Inflammatory macrophage (primary cell): ENCODE results near the gene HHAT.

ENCODE experiments used
- DNase-seq, 2 donors: peaks; one replicate each; pipeline ENCODE4 v3.0.0-alpha.2; 2020 to 2022
- total RNA-seq, 18 experiments: gene quantifications; one replicate each; lab custom pipeline; 2026; ENCODE audit warnings: mixed read lengths in 6 of 18, inconsistent platforms in 2 of 18; lab: John Stamatoyannopoulos, UW

Gene HHAT
- 7.4 to 23.9 (median 12.9) reads per million in 18 experiments for total RNA-seq

DNA sequence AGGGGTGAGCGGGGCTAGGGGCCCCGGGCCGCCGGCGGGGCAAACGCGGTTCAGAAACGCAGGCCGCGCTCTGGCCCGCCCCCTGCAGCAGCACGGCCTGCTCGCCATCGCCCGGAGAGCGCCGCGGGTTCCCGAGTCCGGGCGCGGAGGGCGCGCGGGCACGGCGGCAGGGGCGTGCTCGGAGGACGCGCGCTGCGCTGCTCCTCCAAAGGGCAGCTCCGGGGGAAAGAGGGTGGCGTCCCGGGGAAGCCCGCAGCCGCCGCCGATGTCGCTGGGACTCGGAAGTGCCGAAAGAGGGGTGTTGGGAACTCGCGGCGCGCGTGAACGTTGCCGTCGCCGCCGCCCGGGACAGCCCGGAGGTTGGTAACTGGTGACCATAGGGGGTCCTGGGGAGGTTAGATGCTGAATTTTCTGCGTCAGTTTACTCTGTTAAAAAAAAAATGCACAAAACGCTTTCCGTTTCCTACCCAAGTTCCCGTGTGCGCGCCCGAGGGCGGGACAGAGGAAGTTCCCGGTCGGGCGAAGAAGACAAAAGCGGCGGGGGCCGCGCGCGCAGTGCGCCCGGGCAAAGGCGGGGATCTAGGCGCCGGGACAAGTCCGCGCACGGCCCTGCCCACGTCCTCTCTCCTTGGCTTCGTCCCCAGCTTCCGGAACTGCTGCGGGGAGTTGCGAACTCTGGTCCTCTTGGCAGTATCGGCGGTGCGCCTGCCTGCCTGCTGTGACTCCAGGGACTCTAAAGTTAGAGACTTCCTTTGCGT lies at the start of gene HHAT:
Gene HHAT (plus strand): TSS at position 157 of the 758 bp plus-strand sequence. CDS start 20,074 bp downstream, outside the sequence.
- DNase-seq: peak; percentile 94 to 96

DNA sequence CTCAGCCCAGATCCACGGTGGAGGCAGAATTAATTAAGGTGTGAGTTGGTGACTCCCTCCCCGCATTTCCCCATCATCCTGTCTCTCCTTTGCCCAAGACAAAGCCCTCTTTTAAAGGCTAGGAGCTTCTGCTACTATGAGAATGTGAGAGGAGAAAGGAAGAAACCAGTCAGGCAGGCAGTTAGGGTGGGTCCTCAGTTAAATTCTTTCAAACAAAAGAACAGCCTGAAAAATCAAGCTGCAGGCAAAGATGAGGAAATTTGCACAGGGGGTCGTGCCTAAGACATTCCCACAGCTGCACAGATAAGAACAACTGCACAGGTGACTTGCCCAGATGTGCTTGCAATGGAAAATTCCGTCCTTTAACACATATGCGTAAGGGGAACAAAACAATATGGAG lies 48.5 kb upstream of the HHAT start:
- DNase-seq: no peak

DNA sequence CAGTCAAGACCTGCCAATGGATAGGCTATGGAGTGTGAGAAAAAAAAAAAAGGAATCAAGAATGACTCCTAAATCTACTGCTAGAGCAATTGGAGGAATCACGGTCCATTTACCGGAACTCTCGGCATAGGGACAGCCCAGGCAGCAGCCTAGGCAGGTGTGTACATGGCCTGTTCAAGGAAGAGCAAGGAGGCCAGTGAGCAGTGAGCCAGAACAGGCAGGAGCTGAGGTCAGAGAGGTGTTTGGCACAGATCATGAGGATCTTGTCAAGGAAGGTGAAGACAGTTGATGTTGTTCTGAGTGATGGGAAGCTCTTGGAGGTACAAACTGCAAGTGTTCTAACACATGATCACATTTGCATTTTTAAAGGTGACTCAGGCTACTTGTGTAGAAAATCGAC lies 40.6 kb upstream of the HHAT start:
- no peak for DNase-seq

DNA sequence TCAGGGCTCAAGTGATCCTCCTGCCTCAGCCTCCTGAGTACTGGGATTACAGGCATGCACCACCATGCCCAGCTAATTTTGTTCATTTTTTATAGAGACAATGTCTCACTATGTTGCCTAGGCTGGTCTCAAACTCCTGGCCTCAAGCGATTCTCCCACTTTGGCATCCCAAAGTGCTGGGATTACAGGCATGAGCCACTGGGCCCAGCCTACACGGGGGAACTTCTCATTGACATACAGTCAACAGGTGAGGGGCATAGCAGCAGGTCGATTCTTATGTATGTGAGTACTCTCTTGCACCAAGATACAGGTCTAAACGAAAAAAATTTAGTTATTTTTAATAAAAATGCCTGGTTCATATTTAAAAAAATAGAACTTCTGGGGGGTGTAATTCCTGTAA lies 39.5 kb upstream of the HHAT start:
- DNase-seq: no peak

DNA sequence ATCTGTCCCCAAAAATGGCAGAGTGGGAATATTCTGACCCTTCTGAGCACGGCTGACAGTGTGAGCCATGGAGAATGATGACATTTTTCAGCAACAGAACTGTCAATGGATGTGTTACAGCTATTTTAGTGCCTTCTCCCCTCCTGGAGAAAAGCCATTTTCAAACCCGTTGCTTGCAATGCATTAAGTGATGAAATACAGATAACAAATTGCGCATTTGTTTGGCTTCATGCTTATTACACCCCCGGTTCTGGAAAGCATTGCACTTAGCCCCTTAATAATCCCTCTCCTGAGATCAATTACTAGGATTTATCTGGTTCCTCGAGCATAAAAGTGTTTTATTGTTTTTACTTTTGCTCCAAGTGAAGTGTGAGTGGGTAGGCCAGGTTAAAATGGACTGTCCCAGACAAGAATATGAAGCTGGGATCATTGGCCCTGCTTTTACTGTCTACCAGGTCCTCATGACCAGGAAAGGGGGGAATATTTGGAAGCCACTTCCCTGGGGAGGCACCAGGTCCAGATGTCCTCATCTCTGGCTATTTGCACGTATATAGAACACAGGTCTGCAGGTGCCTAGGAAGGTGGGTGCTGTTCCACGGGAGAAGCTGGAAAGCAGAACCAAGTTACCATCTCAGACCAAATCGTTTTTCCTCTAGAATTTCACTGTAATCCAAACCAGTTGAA lies 37.5 kb upstream of the HHAT start:
- no peak for DNase-seq

DNA sequence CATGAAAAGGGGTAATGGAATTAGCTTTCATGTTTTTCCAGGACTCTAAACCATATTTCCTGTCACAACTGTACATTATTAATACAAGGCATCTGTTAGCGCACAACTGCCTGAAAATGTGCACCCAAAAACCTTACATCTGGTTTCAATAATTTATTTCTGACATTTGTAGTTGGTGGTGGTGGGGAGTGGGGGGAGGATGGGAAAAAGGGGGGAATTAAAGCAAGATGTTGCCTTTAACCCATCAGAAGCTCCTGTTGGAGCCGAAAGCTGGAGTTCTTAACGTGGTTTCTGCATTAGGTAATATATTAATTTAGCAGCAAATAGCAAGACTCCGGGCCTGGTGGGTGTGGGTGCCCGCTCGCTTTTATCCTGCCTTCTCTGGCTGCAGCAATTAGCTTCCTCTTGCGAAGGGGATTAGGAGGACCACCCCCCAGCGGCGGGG lies 36.9 kb upstream of the HHAT start:
- DNase-seq: no peak

DNA sequence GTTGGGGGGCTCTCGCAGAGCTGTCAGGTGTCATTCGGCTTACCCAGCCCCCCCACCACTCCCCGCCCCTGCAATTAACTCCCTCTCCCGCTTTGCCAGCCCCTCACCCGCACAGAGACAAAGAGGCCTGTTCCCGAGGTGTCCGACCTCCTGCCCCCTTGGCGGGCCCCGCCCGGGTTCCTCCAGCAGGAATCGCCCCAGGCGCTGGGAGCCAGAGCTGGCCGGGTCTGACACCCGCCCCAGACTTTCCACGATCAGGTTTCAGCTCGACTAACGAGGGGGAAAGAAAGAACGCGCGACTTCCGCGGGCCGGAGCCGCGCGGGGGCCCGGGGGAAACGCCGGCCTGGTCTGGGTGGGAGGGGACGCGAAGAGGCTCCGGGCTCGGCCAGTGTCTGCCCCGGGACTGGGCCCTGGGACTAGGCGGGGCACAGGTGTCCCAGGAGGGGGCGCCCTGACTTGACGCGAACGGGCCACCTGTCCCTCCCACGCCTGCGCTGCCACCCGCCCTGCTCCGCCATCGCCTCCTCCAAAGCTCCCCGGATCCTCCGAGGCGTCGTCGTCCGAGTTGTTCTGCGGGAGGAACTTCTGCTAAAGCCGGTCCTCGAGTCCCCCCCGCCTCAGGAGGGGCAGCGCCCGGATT lies 36.4 kb upstream of the HHAT start:
- DNase-seq: no peak

DNA sequence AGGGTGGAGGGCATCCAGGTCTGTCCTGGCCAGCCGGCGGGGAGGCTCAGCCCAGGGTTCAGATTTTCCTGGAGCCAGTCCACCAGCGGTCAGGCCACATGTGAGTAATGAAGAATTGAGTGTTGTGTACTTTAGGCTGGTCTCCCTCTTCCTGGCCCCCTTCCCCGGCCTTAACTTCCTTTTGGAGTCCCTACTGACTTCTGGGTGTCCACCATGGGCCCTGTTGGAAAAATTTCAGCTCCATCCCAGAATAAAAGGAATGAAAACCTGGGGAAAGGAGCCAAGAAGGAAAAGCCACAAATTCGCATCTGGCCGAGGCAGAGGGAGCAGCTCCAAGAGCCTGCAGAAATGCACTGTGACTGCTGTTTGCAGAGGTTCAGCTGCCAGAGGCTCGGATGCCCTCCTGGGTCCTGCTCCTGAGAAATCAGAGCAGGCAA lies 35.5 kb upstream of the HHAT start:
- no peak for DNase-seq

DNA sequence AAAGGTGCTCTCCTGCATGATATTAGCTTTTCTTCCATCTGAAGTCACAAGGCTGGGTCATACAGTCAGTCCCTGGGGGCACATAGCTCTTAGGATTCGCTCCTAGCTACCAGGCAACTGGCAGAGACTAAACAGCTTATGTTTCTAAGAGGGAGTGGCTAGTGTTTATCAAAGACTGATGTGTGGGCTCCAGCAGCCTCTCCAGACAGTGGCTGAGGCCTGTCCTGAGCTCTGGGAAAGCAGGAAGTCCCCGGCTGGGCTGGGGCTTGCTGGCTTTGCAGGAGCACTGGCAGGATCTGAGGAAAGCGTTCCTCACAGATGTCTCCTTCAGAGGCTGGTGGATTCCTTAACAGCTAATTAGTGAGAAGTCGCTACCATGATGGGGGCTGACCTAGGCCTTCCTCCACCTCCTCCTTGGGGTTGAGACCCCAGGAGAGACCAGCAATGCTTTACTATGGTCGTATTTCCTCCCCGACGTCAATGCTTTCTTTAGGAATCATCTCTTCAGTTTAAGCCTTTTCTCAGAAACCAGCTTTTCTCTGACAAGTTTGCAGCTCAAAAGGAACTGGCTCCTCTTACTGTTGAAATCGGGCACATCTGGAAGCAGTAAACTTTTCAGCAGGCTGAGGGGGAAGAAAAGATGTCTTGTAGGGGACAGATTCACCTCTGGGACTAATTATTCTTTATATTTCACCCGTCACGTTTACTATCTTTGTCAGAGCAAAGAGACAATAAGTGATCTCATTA lies 33.5 kb upstream of the HHAT start:
- DNase-seq: no peak

DNA sequence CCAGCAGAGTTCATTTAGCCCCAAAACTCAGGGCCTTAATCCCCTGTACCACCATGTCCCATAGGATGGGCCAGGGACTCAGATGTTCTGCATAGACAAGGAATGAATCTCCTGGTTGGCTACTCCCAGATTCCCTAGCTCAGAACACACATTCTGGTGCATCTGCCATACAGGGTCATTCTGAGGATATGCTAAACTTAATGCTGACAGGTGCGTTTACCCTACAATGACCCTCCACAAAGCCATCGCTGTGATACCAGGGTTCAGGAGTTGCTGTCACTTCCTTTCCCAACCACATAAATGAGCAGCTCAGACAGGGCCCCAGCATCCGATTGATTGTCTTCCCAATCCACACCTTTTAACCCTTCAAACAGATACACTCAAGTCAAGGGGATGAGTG lies 32.0 kb upstream of the HHAT start:
- no peak for DNase-seq

DNA sequence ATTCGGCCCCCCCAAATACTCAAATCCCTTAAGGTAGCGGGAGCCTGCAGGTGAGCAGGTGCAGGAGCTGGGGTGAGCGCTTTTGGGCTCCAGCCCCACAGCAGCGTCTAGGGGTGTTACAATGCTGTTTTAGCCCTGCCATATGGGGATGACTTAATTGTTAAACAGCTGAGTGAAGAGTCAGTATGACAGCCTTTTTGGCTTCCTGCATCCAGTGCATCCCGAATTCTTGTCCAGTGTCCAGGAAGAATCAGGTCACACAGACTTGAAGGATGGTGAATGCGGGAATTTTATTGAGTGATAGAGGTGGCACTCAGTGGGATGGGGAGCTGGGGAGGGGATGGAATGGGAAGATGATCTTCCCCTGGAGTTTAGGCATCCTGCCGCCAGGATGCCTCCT lies 30.4 kb upstream of the HHAT start:
- no peak for DNase-seq

DNA sequence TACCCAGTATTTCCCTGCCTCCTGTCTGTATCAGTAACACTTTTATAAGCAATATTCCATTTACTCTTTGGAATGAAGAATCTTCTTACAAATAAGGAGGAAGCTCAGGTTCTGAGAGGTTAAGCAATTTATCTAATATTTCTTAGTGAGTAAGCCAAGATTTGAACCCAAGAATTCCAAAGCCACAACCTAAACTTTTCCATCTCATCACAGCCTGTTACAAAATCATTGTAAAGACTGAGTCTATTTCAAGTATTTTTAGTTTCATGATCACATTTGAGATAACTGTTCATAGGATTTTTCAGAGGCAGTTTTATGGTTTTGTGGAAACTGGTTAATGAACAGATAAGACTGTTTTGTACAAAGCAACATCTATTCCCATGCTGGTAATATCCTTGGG lies 29.8 kb upstream of the HHAT start:
- no peak for DNase-seq

DNA sequence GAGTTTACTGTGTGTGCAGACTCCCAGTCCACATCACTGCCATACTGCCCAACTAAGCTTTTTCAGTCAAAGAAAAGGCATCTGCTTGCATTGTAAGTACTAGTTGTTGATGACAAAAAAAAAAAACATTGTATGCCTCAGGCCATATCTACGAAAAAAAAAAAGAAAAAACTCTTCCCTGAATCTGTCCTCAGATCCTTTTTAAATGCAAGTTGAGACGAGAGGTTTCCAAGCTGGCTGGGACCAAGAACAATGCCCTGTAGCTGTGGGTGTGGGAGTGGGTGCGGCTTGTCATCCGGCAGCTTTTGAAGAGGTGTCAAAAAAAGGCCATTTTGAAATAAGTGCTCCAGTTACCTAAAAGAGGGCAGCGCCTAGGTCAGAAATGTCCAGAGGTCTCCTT lies 29.2 kb upstream of the HHAT start:
- DNase-seq: no peak

DNA sequence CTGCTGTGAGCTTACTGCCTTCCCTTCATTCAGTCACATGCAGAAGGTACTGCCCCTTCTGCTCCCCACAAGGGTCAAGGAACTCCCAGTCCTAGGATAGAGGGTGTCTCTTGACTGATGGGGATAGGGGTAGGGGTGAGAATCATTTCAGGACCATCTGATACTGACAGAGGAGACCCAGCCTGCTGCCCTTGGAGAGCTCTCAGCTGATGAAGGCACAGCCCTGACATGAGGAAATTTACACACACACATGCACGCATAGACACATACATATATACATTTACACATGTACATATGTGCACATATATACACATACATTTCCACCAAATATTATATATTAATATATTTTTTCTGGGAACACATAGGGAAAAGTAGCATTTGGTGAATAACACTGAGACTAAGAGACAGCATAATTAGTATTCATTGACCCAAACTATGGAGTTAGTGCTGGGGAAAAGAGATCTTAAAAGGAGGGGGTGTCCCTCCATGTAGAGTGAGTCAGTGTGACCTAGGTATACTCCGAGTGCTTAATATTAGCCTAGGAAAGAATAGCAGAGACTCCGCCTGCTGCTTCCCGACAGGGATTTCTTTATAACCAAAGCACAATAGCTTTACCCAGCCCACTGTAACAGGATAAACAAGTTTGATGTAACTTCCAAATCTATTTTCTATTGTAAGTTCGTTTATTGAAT lies 27.6 kb upstream of the HHAT start:
- DNase-seq: no peak

DNA sequence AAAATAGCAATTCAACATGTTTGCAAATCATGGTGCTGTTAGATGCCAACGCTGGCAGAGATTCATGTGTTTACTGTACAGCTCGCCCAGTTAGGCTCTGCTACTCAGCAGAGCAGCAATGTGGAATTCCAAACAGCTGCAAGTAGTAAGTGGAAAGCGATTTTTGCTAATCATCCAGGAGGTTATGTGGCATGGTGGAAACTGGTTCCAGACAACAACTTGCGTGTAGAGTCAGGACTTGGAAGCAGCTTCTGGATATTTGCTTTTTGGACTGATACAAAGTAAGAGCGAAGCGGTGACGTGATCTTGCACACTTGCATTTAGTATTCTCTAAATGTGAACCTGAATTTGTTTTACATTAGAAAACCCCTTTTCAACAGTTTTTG lies 27.1 kb upstream of the HHAT start:
- DNase-seq: no peak

DNA sequence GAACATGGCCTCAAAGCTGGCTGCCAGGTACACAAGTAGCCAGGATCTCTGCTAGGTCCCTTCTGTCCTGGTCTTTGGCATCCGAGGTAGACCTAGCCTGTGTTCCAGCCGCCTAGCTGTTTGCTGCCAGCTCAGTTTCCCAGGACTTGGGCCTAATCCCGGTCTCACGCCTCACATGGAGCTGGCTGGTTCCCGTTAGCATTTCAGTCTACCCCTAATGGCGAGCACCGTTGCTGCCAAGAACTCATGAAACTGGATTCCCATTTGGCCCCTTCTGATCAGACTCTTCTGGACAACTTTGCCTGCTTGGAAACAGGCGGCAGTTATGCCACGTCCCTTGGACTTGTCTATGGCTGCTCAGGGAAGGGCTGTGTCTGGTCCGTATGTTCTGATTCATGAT lies 26.2 kb upstream of the HHAT start:
- no peak for DNase-seq

DNA sequence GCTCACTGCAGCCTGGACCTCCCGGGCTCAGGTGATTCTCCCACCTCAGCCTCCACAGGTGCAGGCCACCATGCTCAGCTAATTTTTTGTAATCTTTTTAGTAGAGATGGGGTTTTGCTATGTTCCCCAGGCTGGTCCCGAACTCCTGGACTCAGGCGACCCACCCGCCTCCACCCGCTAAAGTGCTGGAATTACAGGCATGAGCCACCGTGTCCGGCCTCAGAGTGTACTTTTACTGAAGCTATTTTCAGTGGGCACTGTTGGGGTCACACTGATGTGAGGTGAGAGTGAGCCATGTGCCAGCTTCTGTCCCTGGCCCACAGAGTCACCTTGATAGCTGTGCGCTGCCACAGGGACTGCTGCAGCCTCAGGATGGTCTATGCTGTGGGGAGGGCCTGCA lies 25.3 kb upstream of the HHAT start:
- no peak for DNase-seq

DNA sequence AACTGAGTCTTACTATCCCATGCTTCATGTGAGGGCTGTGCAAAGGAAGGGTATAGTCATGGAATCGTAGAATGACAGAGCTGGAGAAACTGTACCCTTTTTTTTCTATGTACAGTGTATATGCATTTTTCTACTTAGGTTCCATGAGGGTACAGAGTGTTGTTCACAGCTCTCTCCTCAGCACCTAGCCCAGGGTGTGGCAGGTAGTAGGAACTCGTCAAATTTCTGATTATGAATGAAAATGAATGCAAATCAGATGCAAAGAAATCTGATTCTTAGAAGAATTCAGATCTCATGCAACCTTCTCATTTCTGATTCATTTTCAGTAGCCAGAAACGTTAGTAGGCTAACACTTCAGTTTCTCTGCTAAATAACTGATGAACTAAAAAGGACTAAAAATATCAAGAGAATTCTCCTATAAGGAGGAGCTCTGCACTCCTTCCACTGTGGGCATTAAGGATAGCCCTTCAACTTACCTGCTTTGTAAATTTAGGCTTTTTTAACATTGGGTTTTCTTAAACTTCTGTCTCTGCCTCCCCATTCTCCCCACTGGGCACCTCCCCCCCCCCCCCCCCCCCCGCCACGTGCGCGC lies 18.0 kb upstream of the HHAT start:
- DNase-seq: no peak

DNA sequence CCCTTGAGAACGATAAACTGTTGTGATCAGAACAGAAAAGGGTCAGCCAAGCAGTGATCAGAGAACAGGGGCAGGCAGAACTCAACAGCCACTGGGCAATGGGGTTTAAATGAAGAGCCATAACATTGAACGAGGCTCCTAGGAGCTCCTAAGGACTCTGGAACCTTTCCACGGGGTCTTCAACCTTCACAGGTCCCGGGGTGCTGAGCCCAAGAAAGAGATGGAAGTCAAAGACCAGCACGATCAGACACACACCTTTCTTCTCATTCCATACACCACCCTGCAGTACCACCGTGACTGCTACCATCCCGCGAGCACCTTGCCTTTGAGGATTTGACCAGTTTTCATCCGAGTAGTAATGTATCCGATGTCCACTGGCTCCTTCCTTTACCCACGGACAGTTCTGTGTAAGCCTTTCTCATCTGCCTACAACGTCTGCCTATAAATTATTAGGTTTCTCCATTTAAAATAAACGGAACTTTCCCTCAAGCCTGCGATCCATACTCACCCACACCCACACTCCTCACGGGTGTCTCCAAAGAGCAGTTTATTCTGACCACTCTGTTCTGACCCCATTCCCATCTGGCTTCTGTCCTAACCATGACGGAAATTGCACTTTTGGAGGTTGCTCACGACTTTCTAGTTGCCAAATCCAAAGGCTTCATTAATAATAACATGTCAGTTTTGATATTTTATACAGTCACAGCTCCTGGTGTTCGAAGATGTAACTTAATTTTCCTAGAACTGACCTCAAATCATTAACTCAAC lies 16.8 kb upstream of the HHAT start:
- no peak for DNase-seq

DNA sequence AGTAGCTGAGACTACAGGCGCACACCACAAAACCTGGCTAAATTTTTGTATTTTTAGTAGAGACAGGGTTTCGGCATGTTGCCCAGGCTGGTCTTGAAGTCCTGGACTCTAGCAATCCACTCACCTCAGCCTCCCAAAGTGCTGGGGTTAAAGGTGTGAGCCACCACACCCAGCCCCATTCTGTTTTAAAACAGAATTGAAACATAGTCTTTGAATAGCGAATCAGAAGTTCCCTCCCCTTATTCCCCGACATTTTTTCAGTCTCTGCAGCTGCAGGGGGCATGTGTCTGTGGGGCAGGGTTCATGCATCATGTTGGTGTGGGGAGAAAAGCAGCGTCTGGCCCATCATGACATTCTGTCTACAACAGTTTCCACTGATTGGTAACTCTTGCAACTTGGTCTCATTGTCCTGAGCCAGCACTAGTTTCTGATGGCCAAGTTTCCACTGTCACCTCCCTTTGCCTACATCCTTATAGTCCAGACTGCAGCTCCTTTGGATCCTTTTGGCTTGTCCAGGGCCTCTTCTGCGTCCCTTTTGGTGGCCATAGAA lies 15.6 kb upstream of the HHAT start:
- DNase-seq: no peak

DNA sequence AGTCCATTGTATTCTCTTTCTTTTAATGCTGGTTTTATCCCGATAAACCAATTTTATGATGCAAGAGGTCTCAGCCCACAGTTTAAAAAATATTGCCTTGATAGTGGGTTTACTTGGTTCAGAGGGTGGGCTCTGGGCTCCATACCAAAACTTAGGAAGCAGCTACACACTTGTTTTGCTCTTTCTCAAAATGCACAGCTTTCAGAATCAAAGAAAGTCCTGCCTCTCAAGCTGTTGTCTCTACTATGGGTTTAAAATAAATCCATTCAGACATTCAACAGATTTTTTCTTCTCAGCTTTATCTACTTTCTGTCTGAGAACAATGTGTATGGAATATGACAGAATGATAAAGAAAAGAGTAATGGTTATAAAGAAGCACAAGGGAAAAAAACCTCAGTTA lies 14.8 kb upstream of the HHAT start:
- DNase-seq: no peak
